Neural cell (in vitro differentiated cells): Measurements from ENCODE around the gene NLRP10. TPM values are rescaled to one million over a fixed set of nuclear protein-coding genes. Genes with fewer than 3 reads are reported as not detected.

ENCODE experiments used
- H2AFZ ChIP-seq: fragments of 200-600, 300-800 bp; sonication (generic), shearing (Covaris generic); 2 replicates; pipeline ENCODE4 v1.6.0; 2014; ENCODE audit warnings: low read depth, mild to moderate bottlenecking, antibody characterized with exemption, low read length, moderate library complexity
- H3F3A ChIP-seq: fragments of 200-600 bp; shearing (Covaris generic); 2 replicates; pipeline ENCODE4 v1.6.1; 2016; ENCODE audit warnings: mild to moderate bottlenecking, moderate library complexity, mixed read lengths, antibody characterized with exemption, low read length; ENCODE audit not compliant: insufficient read depth, poor library complexity, severe bottlenecking
- H3K27ac ChIP-seq: fragments of 200-600, 300-800 bp; sonication (generic), shearing (Covaris generic); 2 replicates; pipeline ENCODE4 v1.5.1; 2014; ENCODE audit warnings: mild to moderate bottlenecking, low read length, moderate library complexity
- H3K27me3 ChIP-seq: fragments of 300-800, 200-600 bp; sonication (generic), shearing (Covaris generic); 2 replicates; pipeline ENCODE4 v1.6.0; 2014; ENCODE audit warnings: mild to moderate bottlenecking, low read depth, low read length, moderate library complexity; ENCODE audit not compliant: insufficient read depth
- H3K36me3 ChIP-seq: fragments of 300-800, 200-600 bp; sonication (generic), shearing (Covaris generic); 2 replicates; pipeline ENCODE4 v1.5.1; 2014; ENCODE audit warnings: mild to moderate bottlenecking, antibody characterized with exemption, low read length, moderate library complexity; ENCODE audit not compliant: insufficient read depth
- H3K4me2 ChIP-seq: fragments of 300-800, 200-600 bp; sonication (generic), shearing (Covaris generic); 2 replicates; pipeline ENCODE4 v1.6.0; 2014; ENCODE audit warnings: mild to moderate bottlenecking, low read length
- H3K4me3 ChIP-seq: fragments of 300-800, 200-600 bp; sonication (generic), shearing (Covaris generic); 2 replicates; pipeline ENCODE4 v1.5.1; 2014; ENCODE audit warnings: mild to moderate bottlenecking, low read length, moderate library complexity
- H3K79me2 ChIP-seq: fragments of 200-600 bp; shearing (Covaris generic); replicated peaks from 2 replicates; pipeline ENCODE4 v1.6.0; 2014; ENCODE audit warnings: mild to moderate bottlenecking, low read length, moderate library complexity; ENCODE audit not compliant: insufficient read depth
- H3K9ac ChIP-seq: fragments of 300-800, 200-600 bp; sonication (generic), shearing (Covaris generic); 2 replicates; pipeline ENCODE4 v1.6.1; 2016; ENCODE audit warnings: mild to moderate bottlenecking, low read length, mixed read lengths
- H3K9me2 ChIP-seq: fragments of 200-600 bp; shearing (Covaris generic); 2 replicates; pipeline ENCODE4 v1.6.1; 2016; ENCODE audit warnings: mild to moderate bottlenecking, low read length, mixed read lengths; ENCODE audit not compliant: insufficient read depth
- H3K9me3 ChIP-seq: fragments of 200-600, 300-800 bp; sonication (generic), shearing (Covaris generic); 2 replicates; pipeline ENCODE4 v1.6.1; 2016; ENCODE audit warnings: mild to moderate bottlenecking, mixed run types, low read length, moderate library complexity, mixed read lengths
- H4K20me1 ChIP-seq: fragments of 200-600 bp; shearing (Covaris generic); 2 replicates; pipeline ENCODE4 v1.6.1; 2016; ENCODE audit warnings: mild to moderate bottlenecking, mixed run types; ENCODE audit not compliant: insufficient read depth
- EP300 ChIP-seq: fragments of 450-650 bp; conservative IDR thresholded peaks from 2 replicates; pipeline ENCODE4 v1.6.1; 2014; ENCODE audit warnings: antibody characterized with exemption, mild to moderate bottlenecking, moderate library complexity; ENCODE audit not compliant: poor library complexity, severe bottlenecking
- EZH2 ChIP-seq: fragments of 200-600, 300-800 bp; shearing (Covaris generic), sonication (generic); IDR thresholded peaks from 2 replicates; pipeline ENCODE4 v1.6.1; 2014; ENCODE audit warnings: antibody characterized with exemption, low read length, borderline replicate concordance, mild to moderate bottlenecking; ENCODE audit not compliant: insufficient read depth, poor library complexity, severe bottlenecking
- MXI1 ChIP-seq: fragments of 450-650 bp; conservative IDR thresholded peaks from 2 replicates; pipeline ENCODE4 v1.6.1; 2014; ENCODE audit warnings: antibody characterized with exemption, mild to moderate bottlenecking; ENCODE audit not compliant: poor library complexity, severe bottlenecking
- POLR2AphosphoS5 ChIP-seq: IDR thresholded peaks from 2 replicates; pipeline ENCODE4 v1.6.1; 2012
- RAD21 ChIP-seq: fragments of 450-650 bp; conservative IDR thresholded peaks from 2 replicates; pipeline ENCODE4 v1.6.1; 2014; ENCODE audit warnings: antibody characterized with exemption, mild to moderate bottlenecking, moderate library complexity
- SMC3 ChIP-seq: fragments of 450-650 bp; conservative IDR thresholded peaks from 2 replicates; pipeline ENCODE4 v1.6.1; 2014; ENCODE audit warnings: antibody characterized with exemption, mild to moderate bottlenecking, moderate library complexity; ENCODE audit not compliant: poor library complexity
- TAF1 ChIP-seq: IDR thresholded peaks from 2 replicates; pipeline ENCODE4 v1.6.1; 2012; ENCODE audit warnings: low read depth
- polyA plus RNA-seq: library from polyadenylated mRNA; depleted of rRNA; stranded (reverse); fragments of >200 nt; gene quantifications from 2 replicates; pipeline ENCODE4 v1.2.3, GENCODE V29; 2014
- TF ChIP-seq, protein P1 (sequence below): fragments of 450-650 bp; IDR thresholded peaks from 2 replicates; pipeline ENCODE4 v1.5.1; 2014; ENCODE audit warnings: antibody characterized with exemption, mild to moderate bottlenecking, moderate library complexity; ENCODE audit not compliant: poor library complexity, severe bottlenecking
- TF ChIP-seq, protein P2 (sequence below): IDR thresholded peaks from 2 replicates; pipeline ENCODE4 v1.6.1; 2012; ENCODE audit warnings: borderline replicate concordance

Gene NLRP10
- polyA plus RNA-seq, 1 donor from 2014 or later = not detected

DNA sequence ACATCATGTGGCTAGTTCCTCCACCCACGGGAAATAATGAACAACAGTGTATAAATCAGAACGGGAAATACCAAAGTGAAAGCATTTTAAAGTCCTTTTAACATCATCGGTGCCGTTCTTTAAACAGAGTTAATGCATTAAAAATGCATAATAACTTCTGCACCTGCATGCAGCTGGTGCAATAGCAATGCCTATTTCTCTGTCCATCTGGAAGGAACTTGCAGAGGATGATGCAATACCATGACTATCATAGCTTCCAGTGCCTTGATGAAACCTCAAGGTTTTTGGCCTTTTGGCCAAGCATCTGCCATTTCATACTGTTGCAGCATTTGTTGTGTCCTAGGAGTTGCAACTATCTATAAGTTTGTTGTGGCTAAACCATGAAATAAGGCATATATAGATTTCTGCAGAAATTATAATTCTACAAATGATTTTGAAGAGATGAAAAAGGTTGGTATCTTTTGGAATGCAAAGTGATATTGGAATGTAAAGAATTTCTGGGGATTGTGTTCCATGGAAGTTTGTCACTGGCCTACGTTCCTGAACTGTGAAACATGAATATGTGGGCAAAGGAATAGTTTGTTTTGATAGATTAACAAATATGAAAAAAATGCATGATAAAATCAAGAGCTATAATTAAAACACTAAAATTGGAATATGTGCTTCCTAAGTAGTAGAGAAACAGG, 12.1 kb upstream of the NLRP10 start (continued):
- TF ChIP-seq, protein P1, sequence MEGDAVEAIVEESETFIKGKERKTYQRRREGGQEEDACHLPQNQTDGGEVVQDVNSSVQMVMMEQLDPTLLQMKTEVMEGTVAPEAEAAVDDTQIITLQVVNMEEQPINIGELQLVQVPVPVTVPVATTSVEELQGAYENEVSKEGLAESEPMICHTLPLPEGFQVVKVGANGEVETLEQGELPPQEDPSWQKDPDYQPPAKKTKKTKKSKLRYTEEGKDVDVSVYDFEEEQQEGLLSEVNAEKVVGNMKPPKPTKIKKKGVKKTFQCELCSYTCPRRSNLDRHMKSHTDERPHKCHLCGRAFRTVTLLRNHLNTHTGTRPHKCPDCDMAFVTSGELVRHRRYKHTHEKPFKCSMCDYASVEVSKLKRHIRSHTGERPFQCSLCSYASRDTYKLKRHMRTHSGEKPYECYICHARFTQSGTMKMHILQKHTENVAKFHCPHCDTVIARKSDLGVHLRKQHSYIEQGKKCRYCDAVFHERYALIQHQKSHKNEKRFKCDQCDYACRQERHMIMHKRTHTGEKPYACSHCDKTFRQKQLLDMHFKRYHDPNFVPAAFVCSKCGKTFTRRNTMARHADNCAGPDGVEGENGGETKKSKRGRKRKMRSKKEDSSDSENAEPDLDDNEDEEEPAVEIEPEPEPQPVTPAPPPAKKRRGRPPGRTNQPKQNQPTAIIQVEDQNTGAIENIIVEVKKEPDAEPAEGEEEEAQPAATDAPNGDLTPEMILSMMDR = no peak
- no peak for TF ChIP-seq RAD21

DNA sequence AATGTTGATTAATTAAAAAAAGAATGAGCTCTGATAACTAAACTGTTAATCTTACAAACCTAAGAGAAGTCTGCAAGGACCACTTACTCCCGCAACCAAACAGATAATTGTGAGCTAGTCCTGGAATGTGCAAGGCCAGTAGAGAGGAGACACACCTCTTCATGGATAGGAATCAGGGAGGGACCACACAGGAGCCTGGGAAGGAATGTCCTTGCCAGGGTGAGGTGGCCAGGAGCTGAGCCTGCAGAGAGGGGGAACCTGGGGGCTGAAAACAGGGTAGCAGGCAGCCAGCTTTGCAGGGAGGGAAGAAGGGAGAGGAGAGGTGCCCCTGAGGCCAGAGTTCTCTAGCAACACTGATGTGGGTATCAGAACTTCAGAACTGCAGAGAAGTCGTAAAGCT, 9.4 kb upstream of the NLRP10 start:
- no peaks in the 10 kb centered on the region for H3K9me2 ChIP-seq
- H3K9ac ChIP-seq = no peak overlapping the region
- H3F3A ChIP-seq = no peaks in the 10 kb centered on the region
- H3K79me2 ChIP-seq = no peaks in the 10 kb centered on the region
- no peak overlapping the region for H3K4me2 ChIP-seq
- H3K9me3 ChIP-seq = no peaks in the 10 kb centered on the region
- TF ChIP-seq EP300 (no peak), MXI1 (no peak), TAF1 (no peak), EZH2 (no peak), POLR2AphosphoS5 (no peak), RAD21 (no peak)
- TF ChIP-seq, protein P1 = no peak
- H4K20me1 ChIP-seq = no peaks in the 10 kb centered on the region
- H3K4me3 ChIP-seq = no peak overlapping the region
- H2AFZ ChIP-seq = no peak overlapping the region
- no peaks in the 10 kb centered on the region for H3K36me3 ChIP-seq
- no peak overlapping the region for H3K27ac ChIP-seq
- H3K27me3 ChIP-seq = no peaks in the 10 kb centered on the region

DNA sequence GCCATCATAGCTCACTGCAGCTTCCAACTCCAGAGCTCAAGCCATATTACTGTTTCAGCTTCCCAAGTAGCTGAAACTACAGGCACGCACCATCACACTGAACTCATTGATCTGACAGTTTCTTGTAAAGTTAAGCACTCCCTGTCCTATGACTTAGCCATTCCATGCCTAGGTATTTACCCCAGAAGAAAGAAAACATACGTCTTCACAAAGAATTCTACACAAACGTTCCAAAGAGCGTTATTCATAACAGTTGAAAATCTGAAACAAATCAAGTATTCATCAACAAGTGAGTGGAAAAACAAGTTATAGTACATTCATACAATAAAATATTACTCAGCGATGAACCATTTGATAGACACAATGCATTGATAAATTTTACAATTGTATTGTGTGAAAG, 7.8 kb upstream of the NLRP10 start:
- Histone ChIP-seq H4K20me1 (no peaks in the 10 kb centered on the region), H3F3A (no peaks in the 10 kb centered on the region), H3K27ac (no peak overlapping the region), H3K79me2 (no peaks in the 10 kb centered on the region), H3K9me2 (no peaks in the 10 kb centered on the region), H3K4me3 (no peak overlapping the region), H2AFZ (no peak overlapping the region), H3K36me3 (no peaks in the 10 kb centered on the region), H3K9ac (no peak overlapping the region), H3K9me3 (no peaks in the 10 kb centered on the region), H3K27me3 (no peaks in the 10 kb centered on the region), H3K4me2 (no peak overlapping the region)
- TF ChIP-seq EZH2 (no peak), RAD21 (no peak), MXI1 (no peak), SMC3 (no peak), TAF1 (no peak), POLR2AphosphoS5 (no peak), EP300 (no peak)
- TF ChIP-seq, protein P2, sequence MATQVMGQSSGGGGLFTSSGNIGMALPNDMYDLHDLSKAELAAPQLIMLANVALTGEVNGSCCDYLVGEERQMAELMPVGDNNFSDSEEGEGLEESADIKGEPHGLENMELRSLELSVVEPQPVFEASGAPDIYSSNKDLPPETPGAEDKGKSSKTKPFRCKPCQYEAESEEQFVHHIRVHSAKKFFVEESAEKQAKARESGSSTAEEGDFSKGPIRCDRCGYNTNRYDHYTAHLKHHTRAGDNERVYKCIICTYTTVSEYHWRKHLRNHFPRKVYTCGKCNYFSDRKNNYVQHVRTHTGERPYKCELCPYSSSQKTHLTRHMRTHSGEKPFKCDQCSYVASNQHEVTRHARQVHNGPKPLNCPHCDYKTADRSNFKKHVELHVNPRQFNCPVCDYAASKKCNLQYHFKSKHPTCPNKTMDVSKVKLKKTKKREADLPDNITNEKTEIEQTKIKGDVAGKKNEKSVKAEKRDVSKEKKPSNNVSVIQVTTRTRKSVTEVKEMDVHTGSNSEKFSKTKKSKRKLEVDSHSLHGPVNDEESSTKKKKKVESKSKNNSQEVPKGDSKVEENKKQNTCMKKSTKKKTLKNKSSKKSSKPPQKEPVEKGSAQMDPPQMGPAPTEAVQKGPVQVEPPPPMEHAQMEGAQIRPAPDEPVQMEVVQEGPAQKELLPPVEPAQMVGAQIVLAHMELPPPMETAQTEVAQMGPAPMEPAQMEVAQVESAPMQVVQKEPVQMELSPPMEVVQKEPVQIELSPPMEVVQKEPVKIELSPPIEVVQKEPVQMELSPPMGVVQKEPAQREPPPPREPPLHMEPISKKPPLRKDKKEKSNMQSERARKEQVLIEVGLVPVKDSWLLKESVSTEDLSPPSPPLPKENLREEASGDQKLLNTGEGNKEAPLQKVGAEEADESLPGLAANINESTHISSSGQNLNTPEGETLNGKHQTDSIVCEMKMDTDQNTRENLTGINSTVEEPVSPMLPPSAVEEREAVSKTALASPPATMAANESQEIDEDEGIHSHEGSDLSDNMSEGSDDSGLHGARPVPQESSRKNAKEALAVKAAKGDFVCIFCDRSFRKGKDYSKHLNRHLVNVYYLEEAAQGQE = no peak
- TF ChIP-seq, protein P1 = no peak
